HUES48 (cell line): ENCODE data around the gene SDR39U1.
"Not testable (repeated sequence)": the region's sequence is repeated elsewhere in the genome, so short reads cannot be mapped to it uniquely, and the experiment has no call there.

Experiments
- H3K27ac ChIP-seq: one replicate; pipeline ENCODE4 v1.7.0; 2013; ENCODE audit warnings: low read depth, low read length, inconsistent platforms
- H3K27me3 ChIP-seq: 2 replicates; pipeline ENCODE4 v1.6.1; 2013; ENCODE audit warnings: mild to moderate bottlenecking, low read length; ENCODE audit not compliant: control insufficient read depth, insufficient read depth
- H3K36me3 ChIP-seq: 2 replicates; pipeline ENCODE4 v1.6.1; 2013; ENCODE audit warnings: low read length; ENCODE audit not compliant: control insufficient read depth, insufficient read depth
- H3K4me1 ChIP-seq: 2 replicates; pipeline ENCODE4 v1.6.1; 2013; ENCODE audit warnings: mild to moderate bottlenecking, low read length; ENCODE audit not compliant: control insufficient read depth, insufficient read depth
- H3K4me3 ChIP-seq: 2 replicates; pipeline ENCODE4 v1.5.1; 2013; ENCODE audit warnings: mild to moderate bottlenecking, low read depth, low read length
- H3K9ac ChIP-seq: 2 replicates; pipeline ENCODE4 v1.6.1; 2013; ENCODE audit warnings: mild to moderate bottlenecking, low read depth, low read length, moderate library complexity
- H3K9me3 ChIP-seq: 2 replicates; pipeline ENCODE4 v1.6.1; 2013; ENCODE audit warnings: low read length; ENCODE audit not compliant: control insufficient read depth, insufficient read depth

The SDR39U1 gene

DNA sequence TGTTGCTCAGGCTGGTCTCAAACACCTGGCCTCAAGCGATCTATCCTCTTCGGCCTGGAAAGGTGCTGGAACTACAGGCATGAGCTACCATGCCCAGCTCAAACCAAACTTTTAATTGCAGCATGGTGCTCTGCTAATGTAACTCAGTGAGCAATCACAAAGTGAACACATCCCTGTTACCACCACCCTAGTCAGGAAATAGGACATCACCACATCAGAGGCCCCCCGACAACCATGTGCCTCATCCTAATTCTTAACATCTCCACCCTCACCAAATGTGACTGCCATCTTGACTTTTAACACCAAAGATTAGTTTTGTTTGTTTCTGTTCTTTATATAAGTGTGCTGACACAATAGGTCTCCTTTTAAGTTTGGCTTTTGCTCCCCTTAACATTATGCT lies 22.8 kb upstream of the SDR39U1 start:
- Histone ChIP-seq H3K36me3 (no peaks in the 10 kb centered on the region), H3K9ac (no peak overlapping the region), H3K27me3 (no peaks in the 10 kb centered on the region), H3K9me3 (no peaks in the 10 kb centered on the region), H3K27ac (no peak overlapping the region), H3K4me3 (no peak overlapping the region), H3K4me1 (no peaks in the 10 kb centered on the region)

- no peaks in the 10 kb centered on the region for H3K9me3 ChIP-seq
- H3K4me3 ChIP-seq: no peak overlapping the region
- H3K36me3 ChIP-seq: no peaks in the 10 kb centered on the region
- H3K9ac ChIP-seq: no peak overlapping the region
- no peaks in the 10 kb centered on the region for H3K4me1 ChIP-seq
- no peaks in the 10 kb centered on the region for H3K27me3 ChIP-seq
- H3K27ac ChIP-seq: no peak overlapping the region
These were observed 21.6 kb upstream of the SDR39U1 start for GRCh38 chr14:24463884-24464785.

DNA sequence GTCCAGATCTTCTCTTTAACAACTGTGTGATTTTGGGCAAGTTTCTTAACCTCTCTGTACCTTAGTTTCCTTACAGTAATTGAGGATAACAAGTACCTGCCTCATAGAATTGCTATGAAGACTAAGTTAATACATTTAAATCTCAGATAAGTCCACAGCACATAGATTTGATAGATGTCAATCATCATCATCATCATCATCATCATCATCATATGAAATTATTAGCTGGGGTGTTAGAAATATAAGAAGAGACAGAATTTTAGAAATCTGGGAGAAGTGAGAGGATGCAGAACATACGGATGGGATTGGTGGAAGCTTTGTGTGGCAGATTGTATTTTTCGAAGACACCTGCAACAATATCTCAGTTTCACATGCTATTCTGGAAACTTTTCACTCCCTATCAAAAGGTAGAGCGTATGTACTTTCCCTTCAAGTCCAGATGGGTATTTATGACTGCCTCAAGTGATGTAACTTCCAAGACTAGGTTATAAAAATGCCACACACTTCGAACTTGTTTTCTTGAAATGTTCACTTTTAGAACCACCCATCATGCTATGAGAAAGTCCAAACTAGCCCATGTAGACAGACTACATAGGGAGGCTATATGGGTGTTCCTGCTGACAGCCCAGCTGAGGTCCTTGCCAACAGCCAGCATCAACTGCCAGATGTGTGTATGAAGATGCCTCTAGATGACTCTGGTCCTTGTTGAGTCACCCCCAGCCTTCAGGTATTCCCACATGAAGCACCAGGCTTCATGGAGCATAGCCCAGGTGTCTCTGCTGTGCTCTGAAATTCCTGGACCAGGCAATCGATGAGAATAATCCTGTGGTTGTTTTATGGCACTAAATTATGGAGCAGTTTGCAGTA lies 20.7 kb upstream of the SDR39U1 start:
- Histone ChIP-seq H3K36me3 (no peaks in the 10 kb centered on the region), H3K9me3 (no peaks in the 10 kb centered on the region), H3K4me1 (no peaks in the 10 kb centered on the region), H3K27ac (no peak overlapping the region), H3K9ac (no peak overlapping the region), H3K4me3 (no peak overlapping the region), H3K27me3 (no peaks in the 10 kb centered on the region)

GRCh38 chr14:24461336-24461735 lies 18.8 kb upstream of the SDR39U1 start:
- Histone ChIP-seq H3K4me1 (no peaks in the 10 kb centered on the region), H3K4me3 (no peak overlapping the region), H3K27me3 (no peaks in the 10 kb centered on the region), H3K36me3 (no peaks in the 10 kb centered on the region), H3K9me3 (no peaks in the 10 kb centered on the region), H3K27ac (no peak overlapping the region), H3K9ac (no peak overlapping the region)

DNA sequence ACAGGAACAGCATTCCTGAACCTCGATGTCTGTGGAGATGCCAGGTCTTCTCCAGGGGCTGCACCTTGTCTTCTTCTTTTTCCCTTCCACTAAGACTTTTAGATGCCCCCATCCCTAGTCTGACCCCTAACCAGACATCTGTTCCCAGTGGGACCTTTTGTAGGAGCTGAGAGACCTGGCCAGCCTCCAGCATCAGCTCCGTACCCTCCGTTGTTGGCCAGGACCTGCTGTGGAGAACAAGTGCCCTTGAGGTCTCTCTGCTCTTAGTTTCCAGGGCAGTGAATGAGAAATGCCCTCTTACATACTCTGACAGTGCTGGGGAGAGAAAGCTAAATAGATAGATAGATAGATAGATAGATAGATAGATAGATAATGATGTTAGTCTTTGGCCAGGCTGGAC lies 16.8 kb upstream of the SDR39U1 start:
- H3K27me3 ChIP-seq: no peaks in the 10 kb centered on the region
- peaks cover under 1% of the 10 kb centered on the region for H3K9me3 ChIP-seq
- no peaks in the 10 kb centered on the region for H3K4me1 ChIP-seq
- H3K9ac ChIP-seq: no peak overlapping the region
- H3K36me3 ChIP-seq: no peaks in the 10 kb centered on the region
- no peak overlapping the region for H3K4me3 ChIP-seq
- H3K27ac ChIP-seq: no peak overlapping the region

DNA sequence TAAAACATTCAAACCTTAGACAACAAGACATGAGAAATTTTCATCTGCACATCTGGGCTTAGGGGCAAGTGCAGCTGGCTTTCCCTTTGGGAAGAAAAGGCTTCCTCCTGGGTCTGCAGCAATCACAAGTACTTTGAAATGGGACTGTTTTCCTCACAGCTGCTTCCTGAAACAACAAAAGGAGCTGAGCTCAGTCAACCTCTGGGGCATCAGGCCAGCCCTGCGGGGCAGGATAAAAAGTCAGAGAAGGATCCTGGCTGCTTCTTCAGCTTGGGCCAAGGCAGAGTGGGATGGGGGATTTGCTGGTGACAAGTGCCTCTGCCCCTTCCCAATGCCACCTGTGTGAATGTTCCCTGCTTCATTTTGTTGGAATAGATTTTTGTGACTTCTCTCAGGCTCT lies 16.2 kb upstream of the SDR39U1 start:
- Histone ChIP-seq H3K36me3 (no peaks in the 10 kb centered on the region), H3K9ac (no peak overlapping the region), H3K4me1 (no peaks in the 10 kb centered on the region), H3K9me3 (peaks cover 7% of the 10 kb centered on the region), H3K27me3 (no peaks in the 10 kb centered on the region), H3K4me3 (no peak overlapping the region), H3K27ac (no peak overlapping the region)

DNA sequence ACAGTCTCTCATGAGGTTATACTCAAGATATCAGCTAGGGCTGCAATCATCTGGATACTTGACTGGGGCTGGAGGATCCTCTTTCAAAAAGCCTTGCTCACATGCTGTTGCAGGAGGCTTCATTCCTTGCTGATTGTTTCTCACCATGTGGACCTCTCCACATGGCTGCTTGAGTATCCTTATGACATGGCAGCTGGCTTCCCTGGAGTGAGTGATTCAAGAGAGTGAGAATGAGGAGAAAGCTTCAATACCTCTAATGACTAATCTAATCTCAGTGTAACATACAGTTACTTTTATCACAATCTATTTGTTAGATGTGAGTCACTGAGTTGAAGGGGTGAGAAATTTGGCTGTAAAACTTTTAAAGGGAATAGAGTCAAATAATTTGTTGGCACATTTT lies 14.4 kb upstream of the SDR39U1 start:
- Histone ChIP-seq H3K4me3 (no peak overlapping the region), H3K36me3 (no peaks in the 10 kb centered on the region)

DNA sequence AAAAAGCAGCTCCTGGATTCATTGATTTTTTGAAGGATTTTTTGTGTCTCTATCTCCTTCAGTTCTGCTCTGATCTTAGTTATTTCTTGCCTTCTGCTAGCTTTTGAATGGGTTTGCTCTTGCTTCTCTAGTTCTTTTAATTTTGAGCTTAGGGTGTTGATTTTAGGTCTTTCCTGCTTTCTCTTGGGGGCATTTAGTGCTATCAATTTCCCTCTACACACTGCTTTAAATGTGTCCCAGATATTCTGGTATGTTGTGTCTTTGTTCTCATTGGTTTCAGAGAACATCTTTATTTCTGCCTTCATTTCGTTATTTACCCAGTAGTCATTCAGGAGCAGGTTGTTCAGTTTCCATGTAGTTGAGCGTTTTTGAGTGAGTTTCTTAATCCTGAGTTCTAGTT lies 8.3 kb upstream of the SDR39U1 start:
- not testable (repeated sequence) for H3K9me3 ChIP-seq, H3K4me1 ChIP-seq

More for the DNA sequence above, 14.4 kb upstream of the SDR39U1 start:
- no peaks in the 10 kb centered on the region for H3K4me1 ChIP-seq
- no peak overlapping the region for H3K27ac ChIP-seq
- no peaks in the 10 kb centered on the region for H3K27me3 ChIP-seq
- peaks cover 9% of the 10 kb centered on the region for H3K9me3 ChIP-seq
- no peak overlapping the region for H3K9ac ChIP-seq

GRCh38 chr14:24443053-24443665 lies 583 bp upstream of the SDR39U1 start:
- peak overlapping the region; percentile 66 for H3K9ac ChIP-seq
- peak overlapping the region; percentile 79 for H3K4me3 ChIP-seq
- peaks cover 6% of the 10 kb centered on the region; the same call in 1 of the 2 replicates for H3K4me1 ChIP-seq
- H3K27ac ChIP-seq: peak overlapping the region; percentile 99
- H3K27me3 ChIP-seq: no peaks in the 10 kb centered on the region
- H3K36me3 ChIP-seq: peaks cover 33% of the 10 kb centered on the region
- no peaks in the 10 kb centered on the region for H3K9me3 ChIP-seq

More for the DNA sequence above, 8.3 kb upstream of the SDR39U1 start:
- H3K27ac ChIP-seq, H3K4me3 ChIP-seq, H3K27me3 ChIP-seq, H3K36me3 ChIP-seq, H3K9ac ChIP-seq: not testable (repeated sequence)

DNA sequence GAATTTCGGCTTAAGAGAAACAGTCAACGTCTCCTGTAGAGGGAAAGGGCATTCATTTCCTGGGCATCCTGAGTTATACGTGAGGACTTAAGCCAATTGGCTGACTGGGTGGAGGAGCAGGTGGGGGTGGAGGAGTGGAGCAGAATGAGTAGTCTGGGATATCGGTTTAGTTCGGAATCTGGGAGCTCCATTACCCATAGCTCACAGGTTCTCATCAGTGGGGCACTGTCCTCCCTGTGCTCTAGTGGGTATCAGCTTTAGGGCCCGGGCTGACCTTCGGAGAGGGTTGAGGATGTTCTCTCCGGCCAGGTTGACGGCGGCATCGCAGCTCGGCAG lies 704 bp downstream of the SDR39U1 start:
- Histone ChIP-seq H3K9ac (peak overlapping the region; percentile 80), H3K4me3 (peak overlapping the region; percentile 79), H3K9me3 (no peaks in the 10 kb centered on the region), H3K36me3 (peaks cover 45% of the 10 kb centered on the region), H3K27ac (peak overlapping the region; percentile 99), H3K4me1 (peaks cover 6% of the 10 kb centered on the region; the same call in 1 of the 2 replicates), H3K27me3 (no peaks in the 10 kb centered on the region)
